ENCODE measurements around the gene GTPBP4.

GTPBP4 gene

GRCh38 chr10:953836-954235, 34.4 kb upstream of the GTPBP4 start:
- Histone ChIP-seq H3K4me3 (ENCODE audit: severe bottlenecking) (no peak overlapping the region), H3K9me3 (ENCODE audit: severe bottlenecking) (no peaks in the 10 kb centered on the region), H3K27me3 (ENCODE audit: insufficient read depth, poor library complexity, severe bottlenecking) (no peaks in the 10 kb centered on the region), H3K27ac (ENCODE audit: poor library complexity, severe bottlenecking) (no peak overlapping the region), H3K36me3 (ENCODE audit: low read depth) (no peaks in the 10 kb centered on the region), H3K4me1 (ENCODE audit: insufficient read depth, poor library complexity, severe bottlenecking) (no peaks in the 10 kb centered on the region)
- no peak for ATAC-seq (ENCODE audit: low read depth)
- TF ChIP-seq CTCF (IDR thresholded peaks at IDR 0.05; ENCODE audit: poor library complexity, severe bottlenecking), result no peak
- no peak for DNase-seq (ENCODE audit: low spot score)

GRCh38 chr10:954396-954795, 33.8 kb upstream of the GTPBP4 start:
- TF ChIP-seq CTCF (IDR thresholded peaks at IDR 0.05; ENCODE audit: poor library complexity, severe bottlenecking), result no peak
- Histone ChIP-seq H3K4me3 (ENCODE audit: severe bottlenecking) (no peak overlapping the region), H3K27ac (ENCODE audit: poor library complexity, severe bottlenecking) (no peak overlapping the region), H3K4me1 (ENCODE audit: insufficient read depth, poor library complexity, severe bottlenecking) (no peaks in the 10 kb centered on the region), H3K9me3 (ENCODE audit: severe bottlenecking) (no peaks in the 10 kb centered on the region), H3K27me3 (ENCODE audit: insufficient read depth, poor library complexity, severe bottlenecking) (no peaks in the 10 kb centered on the region), H3K36me3 (ENCODE audit: low read depth) (no peaks in the 10 kb centered on the region)
- ATAC-seq (ENCODE audit: low read depth) (no peak), DNase-seq (ENCODE audit: low spot score) (no peak)

- TF ChIP-seq CTCF (IDR thresholded peaks at IDR 0.05; ENCODE audit: poor library complexity, severe bottlenecking), result no peak
- no peaks in the 10 kb centered on the region for H3K36me3 ChIP-seq (ENCODE audit: low read depth)
- H3K9me3 ChIP-seq (ENCODE audit: severe bottlenecking), result no peaks in the 10 kb centered on the region
- ATAC-seq (ENCODE audit: low read depth) (no peak), DNase-seq (ENCODE audit: low spot score) (no peak)
- H3K4me3 ChIP-seq (ENCODE audit: severe bottlenecking), result no peak overlapping the region
- no peaks in the 10 kb centered on the region for H3K27me3 ChIP-seq (ENCODE audit: insufficient read depth, poor library complexity, severe bottlenecking)
- no peaks in the 10 kb centered on the region for H3K4me1 ChIP-seq (ENCODE audit: insufficient read depth, poor library complexity, severe bottlenecking)
- H3K27ac ChIP-seq (ENCODE audit: poor library complexity, severe bottlenecking), result no peak overlapping the region
Measured at GRCh38 chr10:955127-955819, 33.0 kb upstream of the GTPBP4 start.

- no peak overlapping the region for H3K4me3 ChIP-seq (ENCODE audit: severe bottlenecking)
- no peak for ATAC-seq (ENCODE audit: low read depth)
- H3K9me3 ChIP-seq (ENCODE audit: severe bottlenecking), result no peaks in the 10 kb centered on the region
- no peak for TF ChIP-seq CTCF (IDR thresholded peaks at IDR 0.05; ENCODE audit: poor library complexity, severe bottlenecking)
- H3K36me3 ChIP-seq (ENCODE audit: low read depth), result no peaks in the 10 kb centered on the region
- no peaks in the 10 kb centered on the region for H3K27me3 ChIP-seq (ENCODE audit: insufficient read depth, poor library complexity, severe bottlenecking)
- DNase-seq (ENCODE audit: low spot score), result no peak
- no peak overlapping the region for H3K27ac ChIP-seq (ENCODE audit: poor library complexity, severe bottlenecking)
- H3K4me1 ChIP-seq (ENCODE audit: insufficient read depth, poor library complexity, severe bottlenecking), result no peaks in the 10 kb centered on the region
Measured at GRCh38 chr10:955820-956217, 32.4 kb upstream of the GTPBP4 start.

GRCh38 chr10:958106-958505, 30.1 kb upstream of the GTPBP4 start:
- H3K36me3 ChIP-seq (ENCODE audit: low read depth), result no peaks in the 10 kb centered on the region
- H3K27me3 ChIP-seq (ENCODE audit: insufficient read depth, poor library complexity, severe bottlenecking), result no peaks in the 10 kb centered on the region
- H3K4me1 ChIP-seq (ENCODE audit: insufficient read depth, poor library complexity, severe bottlenecking), result no peaks in the 10 kb centered on the region
- ATAC-seq (ENCODE audit: low read depth) (no peak), DNase-seq (ENCODE audit: low spot score) (no peak)
- no peaks in the 10 kb centered on the region for H3K9me3 ChIP-seq (ENCODE audit: severe bottlenecking)
- no peak overlapping the region for H3K4me3 ChIP-seq (ENCODE audit: severe bottlenecking)
- H3K27ac ChIP-seq (ENCODE audit: poor library complexity, severe bottlenecking), result no peak overlapping the region
- no peak for TF ChIP-seq CTCF (IDR thresholded peaks at IDR 0.05; ENCODE audit: poor library complexity, severe bottlenecking)

Data from RWPE2 (cell line).